Umbilical cord (tissue), 2 donors: ENCODE data around the gene CDKN1C. TPM values are rescaled to one million over a fixed set of nuclear protein-coding genes. Genes with fewer than 3 reads are reported as not detected.

ENCODE experiments used
- DNase-seq: peaks from one replicate; pipeline ENCODE4 v3.0.0-alpha.2; 2015; ENCODE audit warnings: low spot score
- total RNA-seq: library from RNA; depleted of rRNA; stranded (reverse); fragments of >200 nt; gene quantifications from one replicate; pipeline ENCODE4 v1.2.3, GENCODE V29; 2014; ENCODE audit warnings: low replicate concordance; ENCODE audit not compliant: insufficient read depth

The CDKN1C gene
- total RNA-seq, 1 donor from 2014 or later = 651 TPM

- DNase-seq = no peak
Observed at GRCh38 chr11:2848497-2848896, 37.1 kb downstream of the CDKN1C start.

- no peak for DNase-seq
Observed at GRCh38 chr11:2847561-2847960, 38.0 kb downstream of the CDKN1C start.

- DNase-seq = no peak
Observed at GRCh38 chr11:2846470-2846869, 39.1 kb downstream of the CDKN1C start.

GRCh38 chr11:2846056-2846455 is 39.5 kb downstream of the CDKN1C start:
- peak; percentile 32 for DNase-seq

- DNase-seq = no peak
Observed at GRCh38 chr11:2844996-2845395, 40.6 kb downstream of the CDKN1C start.

GRCh38 chr11:2844116-2844842 is 41.3 kb downstream of the CDKN1C start:
- no peak for DNase-seq

GRCh38 chr11:2843551-2843950 is 42.0 kb downstream of the CDKN1C start:
- DNase-seq = no peak

GRCh38 chr11:2842876-2843275 is 42.7 kb downstream of the CDKN1C start:
- DNase-seq = no peak

GRCh38 chr11:2841411-2842190 is 44.0 kb downstream of the CDKN1C start:
- no peak for DNase-seq

GRCh38 chr11:2839395-2839943 is 46.1 kb downstream of the CDKN1C start:
- no peak for DNase-seq

- no peak for DNase-seq
Observed at GRCh38 chr11:2838676-2839294, 46.8 kb downstream of the CDKN1C start.

GRCh38 chr11:2838091-2838490 is 47.5 kb downstream of the CDKN1C start:
- no peak for DNase-seq

- DNase-seq = no peak
Observed at GRCh38 chr11:2837651-2838050, 47.9 kb downstream of the CDKN1C start.

GRCh38 chr11:2837096-2837601 is 48.4 kb downstream of the CDKN1C start:
- DNase-seq = peak; percentile 97

- peak; percentile 29 for DNase-seq
Observed at GRCh38 chr11:2836315-2837095, 49.1 kb downstream of the CDKN1C start.

- DNase-seq = no peak
Observed at GRCh38 chr11:2835751-2836150, 49.8 kb downstream of the CDKN1C start.

- peak; percentile 50 for DNase-seq
Observed at GRCh38 chr11:2835296-2835695, 50.3 kb downstream of the CDKN1C start.

- peak; percentile 48 for DNase-seq
Observed at GRCh38 chr11:2834503-2835273, 50.9 kb downstream of the CDKN1C start.

- no peak for DNase-seq
Observed at GRCh38 chr11:2833716-2834502, 51.7 kb downstream of the CDKN1C start.
